K562 (cell line): ENCODE data around the gene SRRM5. TPM values are rescaled to one million over a fixed set of nuclear protein-coding genes. Genes with fewer than 3 reads are reported as not detected.

Experiments used
- ATAC-seq: fragments of 200-7000 bp; cut with Tn5 transposase; 3 replicates; pipeline ENCODE4 v1.9.1; 2020; ENCODE audit warnings: moderate library complexity
- BruUV-seq: library from RNA; stranded (reverse); fragments of 400-500 nt; replicated peaks from 2 replicates; lab custom pipeline; 2021; lab: Mats Ljungman, UMichigan
- CTCF ChIA-PET: fragments of 300-600 bp; formaldehyde crosslinking; extraction: SDS; loops from one replicate; lab custom pipeline; 2021; ENCODE audit warnings: low intra/inter-chr PET ratio; lab: Yijun Ruan, JAX
- POLR2A ChIA-PET: fragments of 300-600, 350-650 bp; sonication (Branson Sonifier 250); formaldehyde crosslinking; extraction: SDS; loops from one replicate; lab custom pipeline; 2021; ENCODE audit warnings: antibody characterized with exemption, inconsistent platforms; lab: Yijun Ruan, JAX
- DNase-seq, 4 experiments: peaks; one replicate each; pipeline versions ENCODE4 v3.0.0 to v3.0.0-alpha.2; 2011 to 2018; ENCODE audit warnings: low spot score in 3 of 4, mixed read lengths in 3 of 4; ENCODE audit errors: extremely low read depth in 1 of 4
- FAIRE-seq: peaks from 2 replicates; lab custom pipeline; 2011; peaks lifted over from hg19 to GRCh38; lab: Jason Lieb, UNC
- H2AFZ ChIP-seq: 2 replicates; pipeline ENCODE4 v1.6.0; 2011; ENCODE audit warnings: low read depth, low read length, control low read depth, inconsistent platforms
- H3K27ac ChIP-seq: fragments of 200-600 bp; 3 replicates; pipeline ENCODE4 v1.8.0; 2011; ENCODE audit warnings: low read depth, mild to moderate bottlenecking, control low read depth, inconsistent platforms, low read length, moderate library complexity, mixed read lengths; ENCODE audit errors: extremely low read depth
- H3K27me3 ChIP-seq, 2 experiments: fragments of 300-600 bp in 1 of 2; 2 replicates in 1 of 2; 3 replicates in 1 of 2; pipeline versions ENCODE4 v1.6.0 to v1.8.0; 2011; ENCODE audit warnings: inconsistent platforms in 2 of 2, low read length in 2 of 2, mild to moderate bottlenecking in 1 of 2, mixed read lengths in 1 of 2, moderate library complexity in 1 of 2; ENCODE audit not compliant: control insufficient read depth in 2 of 2, insufficient read depth in 2 of 2
- H3K36me3 ChIP-seq: fragments of 300-600 bp; 3 replicates; pipeline ENCODE4 v1.8.0; 2011; ENCODE audit warnings: mild to moderate bottlenecking, low read length, inconsistent platforms; ENCODE audit not compliant: control insufficient read depth, insufficient read depth
- H3K4me1 ChIP-seq, 2 experiments: fragments of 200-600 bp in 1 of 2; replicated peaks in 1 of 2; 2 replicates in 1 of 2; 3 replicates in 1 of 2; pipeline versions ENCODE4 v1.5.1 to v1.8.0; 2011; ENCODE audit warnings: inconsistent platforms in 2 of 2, low read length in 2 of 2, mild to moderate bottlenecking in 1 of 2, mixed read lengths in 1 of 2, moderate library complexity in 1 of 2; ENCODE audit not compliant: control insufficient read depth in 2 of 2, insufficient read depth in 2 of 2
- H3K4me2 ChIP-seq: 2 replicates; pipeline ENCODE4 v1.6.1; 2011; ENCODE audit warnings: low read length, control low read depth, inconsistent platforms, mixed read lengths; ENCODE audit not compliant: insufficient read depth
- H3K4me3 ChIP-seq: fragments of 200-600 bp; sonication (generic), shearing (Covaris generic); 2 replicates; pipeline ENCODE4 v1.5.1; 2016; ENCODE audit warnings: control low read depth, inconsistent platforms
- H3K79me2 ChIP-seq: fragments of 200-600 bp; 3 replicates; pipeline ENCODE4 v1.8.0; 2011; ENCODE audit warnings: low read length, inconsistent platforms; ENCODE audit not compliant: control insufficient read depth, insufficient read depth
- H3K9ac ChIP-seq, 2 experiments: 2 replicates each; pipeline versions ENCODE4 v1.6.0 to v1.6.1; 2011; ENCODE audit warnings: low read depth in 2 of 2, low read length in 2 of 2, control low read depth in 1 of 2, inconsistent platforms in 1 of 2, mild to moderate bottlenecking in 1 of 2, mixed read lengths in 1 of 2; ENCODE audit not compliant: insufficient read depth in 1 of 2
- H3K9me1 ChIP-seq: one replicate; pipeline ENCODE4 v1.6.0; 2011; ENCODE audit warnings: inconsistent platforms, mild to moderate bottlenecking, low read length, moderate library complexity; ENCODE audit not compliant: control insufficient read depth, insufficient read depth
- H3K9me3 ChIP-seq: replicated peaks from 2 replicates; pipeline ENCODE4 v1.5.1; 2011; ENCODE audit warnings: low read depth, low read length, inconsistent platforms; ENCODE audit not compliant: control insufficient read depth, insufficient read depth
- H4K20me1 ChIP-seq: replicated peaks from 2 replicates; pipeline ENCODE4 v1.6.1; 2011; ENCODE audit warnings: low read length, inconsistent platforms, mixed read lengths; ENCODE audit not compliant: control insufficient read depth, insufficient read depth
- ARNT ChIP-seq, 2 experiments: fragments of 450-650 bp; IDR thresholded peaks; 2 replicates each; pipeline ENCODE4 v1.6.1; 2016; ENCODE audit warnings: mild to moderate bottlenecking in 1 of 2
- CBFA2T2 ChIP-seq: fragments of 450-650 bp; conservative IDR thresholded peaks from 2 replicates; pipeline ENCODE4 v1.6.1; 2017; ENCODE audit warnings: mild to moderate bottlenecking
- CREB3 ChIP-seq: fragments of 450-650 bp; conservative IDR thresholded peaks from 2 replicates; pipeline ENCODE4 v1.6.1; 2016; ENCODE audit warnings: missing genetic modification characterization, low read depth, mild to moderate bottlenecking, missing compliant biosample characterization, moderate library complexity
- FOXA1 ChIP-seq: fragments of 450-650 bp; IDR thresholded peaks from 2 replicates; pipeline ENCODE4 v1.6.1; 2016; ENCODE audit warnings: mild to moderate bottlenecking, borderline replicate concordance
- FOXP1 ChIP-seq: sonication (generic); formaldehyde crosslinking; IDR thresholded peaks from 2 replicates; pipeline ENCODE4 v1.8.0; 2022; ENCODE audit warnings: mild to moderate bottlenecking, missing genetic modification reagents
- HDAC2 ChIP-seq: fragments of 450-650 bp; IDR thresholded peaks from 2 replicates; pipeline ENCODE4 v1.6.1; 2016; ENCODE audit warnings: mild to moderate bottlenecking
- JUNB ChIP-seq: fragments of 450-650 bp; formaldehyde crosslinking; conservative IDR thresholded peaks from 2 replicates; pipeline ENCODE4 v1.4.0; 2020; ENCODE audit warnings: mild to moderate bottlenecking
- SAP30 ChIP-seq: fragments of 200-600 bp; sonication (generic); IDR thresholded peaks from 2 replicates; pipeline ENCODE4 v1.6.1; 2012; ENCODE audit warnings: borderline replicate concordance, low read depth, mild to moderate bottlenecking, moderate library complexity, low read length, control low read depth, inconsistent platforms; ENCODE audit not compliant: insufficient read depth, poor library complexity, severe bottlenecking
- SRSF1 ChIP-seq: fragments of 200-400 bp; formaldehyde crosslinking; IDR thresholded peaks from 2 replicates; pipeline ENCODE4 v1.6.1; 2017; ENCODE audit warnings: mild to moderate bottlenecking, low read depth, low read length, moderate library complexity
- VEZF1 ChIP-seq: fragments of 200-800 bp; sonication (Bioruptor generic); IDR thresholded peaks from 2 replicates; pipeline ENCODE4 v1.6.1; 2017; ENCODE audit warnings: missing genetic modification characterization, missing compliant biosample characterization
- ZBTB12 ChIP-seq: fragments of 250-450 bp; sonication (Bioruptor Pico); IDR thresholded peaks from 2 replicates; pipeline ENCODE4 v1.4.0; 2020
- ZNF232 ChIP-seq: sonication (generic); formaldehyde crosslinking; IDR thresholded peaks from 2 replicates; pipeline ENCODE4 v1.8.0; 2022; ENCODE audit warnings: mild to moderate bottlenecking, missing genetic modification reagents
- ZNF655 ChIP-seq: fragments of 250-450 bp; sonication (Bioruptor Pico); IDR thresholded peaks from 2 replicates; pipeline ENCODE4 v1.5.0; 2021
- ZZZ3 ChIP-seq: fragments of 450-650 bp; IDR thresholded peaks from 2 replicates; pipeline ENCODE4 v1.6.1; 2016; ENCODE audit warnings: antibody characterized with exemption, mild to moderate bottlenecking, moderate library complexity
- WGBS: fragments of 100-300 bp; shearing (Covaris generic); methylation state at CpG from one replicate; pipeline ENCODE4 v1.1.6; 2016; ENCODE audit warnings: low coverage, mixed read lengths; ENCODE audit not compliant: insufficient coverage; ENCODE audit errors: missing lambda C conversion rate; 5-methylcytosine and 5-hydroxymethylcytosine counted together
- in situ Hi-C: fragments of 300-500 bp; cut with MboI; formaldehyde crosslinking; loops from 4 replicates; pipeline ENCODE4 v1.15.0; 2018; ENCODE audit warnings: inconsistent platforms, mixed read lengths
- intact Hi-C: fragments of 100-400 bp; cut with micrococcal nuclease; formaldehyde crosslinking; loops from 2 replicates; pipeline ENCODE4 v1.14.2; 2022
- polyA plus RNA-seq, 8 experiments: library from polyadenylated mRNA; depleted of rRNA in 4 of 8; stranded (reverse) in 5 of 8; unstranded in 3 of 8; fragments of >200 nt; fragmentation: Nextera tagmentation in 2 of 8; fragmentation: Illumina TruSeq in 1 of 8; extraction: Ambion mirVana in 2 of 8; extraction: Trizol in 1 of 8; gene quantifications; 2 replicates each; pipeline versions ENCODE4 v1.2.1 to v1.2.3, GENCODE V29; 2011 to 2014; ENCODE audit warnings: inconsistent platforms in 1 of 8, missing spikeins in 1 of 8
- total RNA-seq, 7 experiments: library from RNA; depleted of rRNA in 6 of 7; stranded (reverse); fragments of >200 nt in 6 of 7; fragmentation: Illumina TruSeq in 2 of 7; extraction: Trizol in 2 of 7; gene quantifications; 2 replicates each; pipeline versions ENCODE4 v1.2.1 to v1.2.3, GENCODE V29; 2011 to 2021; ENCODE audit warnings: low replicate concordance in 1 of 7

Gene SRRM5
- total and polyA plus RNA-seq, 9 of the 15 experiments (the other 6 are each of a cell fraction or from before 2014, with no cell fraction given) = 0.09 to 0.45 (median 0.18) TPM; not detected in 2

GRCh38 chr19:43619262-43620060 is 7.6 kb downstream of the SRRM5 start, which contains the start of gene ZNF428:
TSS of gene ZNF428 (minus strand) at chr19:43619629. CDS start at chr19:43614304, 5,325 bp downstream.
- CTCF ChIA-PET = no interaction called here
- no peaks in the 10 kb centered on the region for H3K9me3 ChIP-seq
- DNase-seq = peak; percentile 92 to 97 (median 92)
- ATAC-seq = peak; percentile 87
- peaks cover 2% of the 10 kb centered on the region; the same call in 2 of the 3 replicates for H3K36me3 ChIP-seq
- H3K9ac ChIP-seq = peak within 1 kb of the TSS; percentile 94 to 98
- H3K27ac ChIP-seq = peak within 1 kb of the TSS; percentile 99
- peak within 1 kb of the TSS; percentile 57 for H3K4me3 ChIP-seq
- peaks cover 49% of the 10 kb centered on the region for H3K79me2 ChIP-seq
- in situ Hi-C loops = no loop called here
- POLR2A ChIA-PET = interaction anchor here (0.6 kb wide), 1 partner anchor 33 kb away, joined by 4 read pairs; no protein-coding TSS in a partner anchor
- peak; percentile 95 for FAIRE-seq
- H3K4me2 ChIP-seq = peak within 1 kb of the TSS; percentile 100
- H3K9me1 ChIP-seq = peaks cover 2% of the 10 kb centered on the region
- H4K20me1 ChIP-seq = no peaks in the 10 kb centered on the region
- BruUV-seq = no TSS peak
- peak within 1 kb of the TSS; percentile 100 for H2AFZ ChIP-seq
- peaks cover 47 to 66% of the 10 kb centered on the region in 2 experiments for H3K4me1 ChIP-seq
- H3K27me3 ChIP-seq = no peaks in the 10 kb centered on the region
- under 1% methylated on average over 65 of the region's 81 CpGs for WGBS
- intact Hi-C loops = loop anchor here (10.0 kb wide), 2 partner anchors 65 to 175 kb away; no protein-coding TSS in a partner anchor
- TF ChIP-seq CBFA2T2 = no peak
- TF ChIP-seq ZNF232 = no peak
- no peak for TF ChIP-seq ZNF655
- peak; percentile 73 for TF ChIP-seq VEZF1 (CRISPR knock-in tag)
- no peak for TF ChIP-seq CREB3 (tag)
- TF ChIP-seq ZBTB12 (CRISPR knock-in tag) = no peak
- no peak for TF ChIP-seq ARNT (IDR thresholded peaks at IDR 0.05)
- TF ChIP-seq FOXP1 (CRISPR knock-in tag) = no peak
- no peak for TF ChIP-seq FOXA1
- TF ChIP-seq HDAC2 = no peak
- no peak for TF ChIP-seq SAP30
- no peak for TF ChIP-seq JUNB
- no peak for TF ChIP-seq SRSF1
- TF ChIP-seq ZZZ3 = no peak
